ENCODE data around the gene CACNG6. TPM values are rescaled to one million over a fixed set of nuclear protein-coding genes. Genes with fewer than 3 reads are reported as not detected.

CACNG6 gene
- total RNA-seq, 1 donor = under 0.01 TPM

GRCh38 chr19:53958823-53959757 is 32.3 kb upstream of the CACNG6 start:
- no peak for DNase-seq (ENCODE audit: low read depth)
- no peak overlapping the region for H3K4me3 ChIP-seq (ENCODE audit: low read depth, low read length)
- TF ChIP-seq CTCF (IDR thresholded peaks at IDR 0.05; ENCODE audit: insufficient read depth, low read depth, low read length) = no peak

- no peak for DNase-seq (ENCODE audit: low read depth)
- no peak for TF ChIP-seq CTCF (IDR thresholded peaks at IDR 0.05; ENCODE audit: insufficient read depth, low read depth, low read length)
- H3K4me3 ChIP-seq (ENCODE audit: low read depth, low read length) = no peak overlapping the region
Measured at GRCh38 chr19:53960187-53960586, 31.2 kb upstream of the CACNG6 start.

GRCh38 chr19:53960886-53961285 is 30.6 kb upstream of the CACNG6 start:
- TF ChIP-seq CTCF (IDR thresholded peaks at IDR 0.05; ENCODE audit: insufficient read depth, low read depth, low read length) = no peak
- no peak for DNase-seq (ENCODE audit: low read depth)
- H3K4me3 ChIP-seq (ENCODE audit: low read depth, low read length) = no peak overlapping the region

- peak overlapping the region; percentile 21 for H3K4me3 ChIP-seq (ENCODE audit: low read depth, low read length)
- no peak for DNase-seq (ENCODE audit: low read depth)
- no peak for TF ChIP-seq CTCF (IDR thresholded peaks at IDR 0.05; ENCODE audit: insufficient read depth, low read depth, low read length)
Measured at GRCh38 chr19:53961523-53962356, 29.7 kb upstream of the CACNG6 start.

GRCh38 chr19:53962887-53963431 is 28.5 kb upstream of the CACNG6 start, which contains the start of gene CACNG8:
CACNG8 (plus strand) TSS chr19:53962937.
- no peak for TF ChIP-seq CTCF (IDR thresholded peaks at IDR 0.05; ENCODE audit: insufficient read depth, low read depth, low read length)
- no peak for DNase-seq (ENCODE audit: low read depth)
- peak within 1 kb of the TSS; percentile 21 for H3K4me3 ChIP-seq (ENCODE audit: low read depth, low read length)

- DNase-seq (ENCODE audit: low read depth) = no peak
- no peak overlapping the region for H3K4me3 ChIP-seq (ENCODE audit: low read depth, low read length)
- TF ChIP-seq CTCF (IDR thresholded peaks at IDR 0.05; ENCODE audit: insufficient read depth, low read depth, low read length) = no peak
Measured at GRCh38 chr19:53965091-53965490, 26.3 kb upstream of the CACNG6 start.

All from fibroblast of villous mesenchyme (primary cell).